HepG2 (cell line): Measurements from ENCODE around the gene TIMM23. TPM values are rescaled to one million over a fixed set of nuclear protein-coding genes. Genes with fewer than 3 reads are reported as not detected.

Source experiments
- ATAC-seq: fragments of 200-7000 bp; cut with Tn5 transposase; 3 replicates; pipeline ENCODE4 v1.9.1; 2020; ENCODE audit warnings: mild to moderate bottlenecking, moderate library complexity
- BruUV-seq: library from RNA; stranded (reverse); fragments of 400-500 nt; replicated peaks from 2 replicates; lab custom pipeline; 2021; lab: Mats Ljungman, UMichigan
- CTCF ChIA-PET: fragments of 300-600 bp; formaldehyde crosslinking; extraction: SDS; loops from one replicate; lab custom pipeline; 2021; ENCODE audit warnings: low total read pairs, inconsistent platforms, low intra/inter-chr PET ratio; lab: Yijun Ruan, JAX
- POLR2A ChIA-PET: fragments of 350-600 bp; sonication (Branson Sonifier 250); formaldehyde crosslinking; loops from one replicate; lab custom pipeline; 2020; ENCODE audit warnings: antibody characterized with exemption, inconsistent platforms; lab: Yijun Ruan, JAX
- DNase-seq: peaks from one replicate; pipeline ENCODE4 v3.0.0-alpha.2; 2015; ENCODE audit warnings: low spot score
- FAIRE-seq: peaks from 3 replicates; lab custom pipeline; 2011; peaks lifted over from hg19 to GRCh38; lab: Jason Lieb, UNC
- H2AFZ ChIP-seq: one replicate; pipeline ENCODE4 v1.6.1; 2011; ENCODE audit warnings: low read length, inconsistent platforms
- H3K27ac ChIP-seq: fragments of 300-600 bp; 3 replicates; pipeline ENCODE4 v1.8.0; 2011; ENCODE audit warnings: mixed run types, mild to moderate bottlenecking, mixed read lengths, low read length, inconsistent platforms; ENCODE audit not compliant: insufficient read depth; ENCODE audit errors: extremely low read length
- H3K27me3 ChIP-seq, 2 experiments: fragments of 200-600 bp in 1 of 2; 2 replicates in 1 of 2; 3 replicates in 1 of 2; pipeline versions ENCODE4 v1.6.0 to v1.8.0; 2011; ENCODE audit warnings: low read length in 2 of 2, mild to moderate bottlenecking in 2 of 2, moderate library complexity in 2 of 2, inconsistent platforms in 1 of 2; ENCODE audit not compliant: insufficient read depth in 2 of 2, control insufficient read depth in 1 of 2
- H3K36me3 ChIP-seq, 2 experiments: fragments of 200-600 bp in 1 of 2; replicated peaks in 1 of 2; 2 replicates in 1 of 2; 3 replicates in 1 of 2; pipeline versions ENCODE4 v1.5.1 to v1.8.0; 2011; ENCODE audit warnings: low read length in 2 of 2, inconsistent platforms in 1 of 2; ENCODE audit not compliant: insufficient read depth in 2 of 2, control insufficient read depth in 1 of 2
- H3K4me1 ChIP-seq: 2 replicates; pipeline ENCODE4 v1.5.1; 2012; ENCODE audit warnings: low read length, inconsistent platforms; ENCODE audit not compliant: insufficient read depth
- H3K4me2 ChIP-seq: 2 replicates; pipeline ENCODE4 v1.6.0; 2011; ENCODE audit warnings: low read depth, low read length, inconsistent platforms
- H3K4me3 ChIP-seq, 3 experiments: fragments of 200-600 bp in 1 of 3; sonication (generic), shearing (Covaris generic) in 1 of 3; replicated peaks in 1 of 3; 2 replicates each; pipeline ENCODE4 v1.5.1; 2011 to 2016; ENCODE audit warnings: low read length in 3 of 3, inconsistent platforms in 2 of 3, low read depth in 2 of 3, mild to moderate bottlenecking in 2 of 3, control low read depth in 1 of 3, mixed read lengths in 1 of 3; ENCODE audit not compliant: insufficient read depth in 1 of 3
- H3K79me2 ChIP-seq: one replicate; pipeline ENCODE4 v1.6.1; 2011; ENCODE audit warnings: low read length, inconsistent platforms; ENCODE audit not compliant: insufficient read depth
- H3K9ac ChIP-seq: 2 replicates; pipeline ENCODE4 v1.6.0; 2011; ENCODE audit warnings: mild to moderate bottlenecking, low read depth, low read length, inconsistent platforms; ENCODE audit not compliant: insufficient read depth
- H3K9me3 ChIP-seq: 2 replicates; pipeline ENCODE4 v1.5.1; 2012; ENCODE audit warnings: mild to moderate bottlenecking, low read length
- H4K20me1 ChIP-seq: 2 replicates; pipeline ENCODE4 v1.6.0; 2011; ENCODE audit warnings: inconsistent platforms, mild to moderate bottlenecking, low read length, moderate library complexity; ENCODE audit not compliant: insufficient read depth
- HOXD1 ChIP-seq: sonication (generic); formaldehyde crosslinking; IDR thresholded peaks from 2 replicates; pipeline ENCODE4 v1.5.0; 2020; ENCODE audit warnings: missing genetic modification reagents
- PHF20 ChIP-seq: sonication (generic); formaldehyde crosslinking; IDR thresholded peaks from 2 replicates; pipeline ENCODE4 v1.5.0; 2020; ENCODE audit warnings: mild to moderate bottlenecking, missing genetic modification reagents
- PTBP1 ChIP-seq: fragments of 200-400 bp; formaldehyde crosslinking; IDR thresholded peaks from 2 replicates; pipeline ENCODE4 v1.6.1; 2018; ENCODE audit warnings: low read length, low read depth; ENCODE audit not compliant: poor library complexity, severe bottlenecking
- SKI ChIP-seq: fragments of 450-650 bp; IDR thresholded peaks from one replicate; pipeline ENCODE4 v1.6.1; 2018; ENCODE audit warnings: mild to moderate bottlenecking; ENCODE audit not compliant: partially characterized antibody
- ZFX ChIP-seq: sonication (generic); formaldehyde crosslinking; IDR thresholded peaks from 2 replicates; pipeline ENCODE4 v1.4.0; 2020; ENCODE audit warnings: mild to moderate bottlenecking, low read depth, missing genetic modification reagents, moderate library complexity
- ZNF670 ChIP-seq: sonication (generic); formaldehyde crosslinking; IDR thresholded peaks from 2 replicates; pipeline ENCODE4 v1.8.0; 2022; ENCODE audit warnings: mild to moderate bottlenecking, missing genetic modification reagents, borderline replicate concordance
- ZNF841 ChIP-seq: sonication (generic); formaldehyde crosslinking; IDR thresholded peaks from 2 replicates; pipeline ENCODE4 v1.8.1; 2023; ENCODE audit warnings: missing genetic modification reagents, borderline replicate concordance
- in situ Hi-C: cut with HindIII; loops from 2 replicates; pipeline ENCODE4 v1.10.0; 2017; ENCODE audit warnings: low pct_unique_long_range_greater_than_20kb; ENCODE audit not compliant: extremely low pct_ligation_motif_present
- intact Hi-C: fragments of 100-400 bp; cut with micrococcal nuclease; formaldehyde crosslinking; loops from one replicate; pipeline ENCODE4 v1.10.0; 2022; ENCODE audit not compliant: unreplicated experiment
- polyA plus RNA-seq, 8 experiments: library from polyadenylated mRNA; depleted of rRNA in 3 of 8; stranded (reverse) in 7 of 8; unstranded in 1 of 8; fragments of >200 nt; fragmentation: Illumina TruSeq in 4 of 8; extraction: Trizol in 4 of 8; gene quantifications; 2 replicates each; pipeline versions ENCODE4 v1.2.1 to v1.2.3, GENCODE V29; 2011 to 2016; ENCODE audit warnings: low read depth in 4 of 8, missing spikeins in 1 of 8, mixed read lengths in 1 of 8; ENCODE audit not compliant: insufficient read depth in 1 of 8
- total RNA-seq, 5 experiments: library from RNA; depleted of rRNA; stranded (reverse); fragments of >200 nt; fragmentation: Illumina TruSeq; extraction: Trizol; gene quantifications; 2 replicates each; pipeline ENCODE4 v1.2.3, GENCODE V29; 2016; ENCODE audit warnings: low read depth in 1 of 5
- TF ChIP-seq, protein P1 (sequence below): sonication (generic); formaldehyde crosslinking; IDR thresholded peaks from 2 replicates; pipeline ENCODE4 v1.4.0; 2020; ENCODE audit warnings: missing genetic modification reagents
- TF ChIP-seq, protein P2 (sequence below): sonication (generic); formaldehyde crosslinking; IDR thresholded peaks from 2 replicates; pipeline ENCODE4 v1.4.0; 2020; ENCODE audit warnings: missing genetic modification reagents

Gene TIMM23
- total and polyA plus RNA-seq, 2 of the 13 experiments (the other 11 are each of a cell fraction or from before 2014, with no cell fraction given) = 80.2 to 98.6 TPM

DNA sequence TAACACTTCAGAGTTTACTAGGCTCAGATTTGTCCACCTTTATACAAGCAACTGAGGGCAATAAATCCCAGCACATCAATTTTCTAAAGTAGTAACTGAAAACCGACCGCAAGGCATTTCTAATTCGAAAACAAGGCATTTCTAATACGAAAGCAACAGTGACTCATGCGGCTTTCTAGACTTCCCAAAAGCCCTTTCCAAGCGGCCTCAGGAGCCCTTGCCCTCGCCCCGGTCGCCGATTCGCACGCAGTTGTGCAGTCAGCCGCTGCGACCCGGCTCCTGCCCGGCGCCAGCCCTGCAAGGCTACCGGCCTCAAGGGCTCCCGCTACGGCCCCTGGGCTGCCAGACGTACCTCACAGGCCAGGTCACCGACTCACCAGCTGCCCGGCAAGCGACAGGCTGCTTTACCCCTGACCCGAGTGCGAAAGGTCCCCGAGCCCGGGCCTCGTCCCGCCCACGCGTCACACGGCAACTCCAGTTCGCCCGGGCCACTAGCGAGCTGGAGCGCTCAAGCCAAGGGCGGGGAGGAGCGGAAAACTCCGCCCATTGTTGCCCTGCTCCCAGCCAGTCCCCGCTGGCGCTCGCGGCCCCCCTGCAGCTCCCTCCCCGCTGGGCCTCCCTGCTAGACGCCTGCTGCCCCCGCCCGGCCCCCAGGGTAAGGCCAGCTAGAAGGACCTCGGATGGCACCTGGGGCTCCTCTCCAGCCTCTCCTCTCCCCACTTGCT, 50.9 kb downstream of the TIMM23 start (continued):
- TF ChIP-seq PHF20 (CRISPR knock-in tag) = no peak
- TF ChIP-seq, protein P1, sequence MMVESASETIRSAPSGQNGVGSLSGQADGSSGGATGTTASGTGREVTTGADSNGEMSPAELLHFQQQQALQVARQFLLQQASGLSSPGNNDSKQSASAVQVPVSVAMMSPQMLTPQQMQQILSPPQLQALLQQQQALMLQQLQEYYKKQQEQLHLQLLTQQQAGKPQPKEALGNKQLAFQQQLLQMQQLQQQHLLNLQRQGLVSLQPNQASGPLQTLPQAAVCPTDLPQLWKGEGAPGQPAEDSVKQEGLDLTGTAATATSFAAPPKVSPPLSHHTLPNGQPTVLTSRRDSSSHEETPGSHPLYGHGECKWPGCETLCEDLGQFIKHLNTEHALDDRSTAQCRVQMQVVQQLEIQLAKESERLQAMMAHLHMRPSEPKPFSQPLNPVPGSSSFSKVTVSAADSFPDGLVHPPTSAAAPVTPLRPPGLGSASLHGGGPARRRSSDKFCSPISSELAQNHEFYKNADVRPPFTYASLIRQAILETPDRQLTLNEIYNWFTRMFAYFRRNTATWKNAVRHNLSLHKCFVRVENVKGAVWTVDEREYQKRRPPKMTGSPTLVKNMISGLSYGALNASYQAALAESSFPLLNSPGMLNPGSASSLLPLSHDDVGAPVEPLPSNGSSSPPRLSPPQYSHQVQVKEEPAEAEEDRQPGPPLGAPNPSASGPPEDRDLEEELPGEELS (CRISPR knock-in tag) = peak; percentile 80
- TF ChIP-seq ZNF841 (CRISPR knock-in tag) = no peak
- TF ChIP-seq, protein P2, sequence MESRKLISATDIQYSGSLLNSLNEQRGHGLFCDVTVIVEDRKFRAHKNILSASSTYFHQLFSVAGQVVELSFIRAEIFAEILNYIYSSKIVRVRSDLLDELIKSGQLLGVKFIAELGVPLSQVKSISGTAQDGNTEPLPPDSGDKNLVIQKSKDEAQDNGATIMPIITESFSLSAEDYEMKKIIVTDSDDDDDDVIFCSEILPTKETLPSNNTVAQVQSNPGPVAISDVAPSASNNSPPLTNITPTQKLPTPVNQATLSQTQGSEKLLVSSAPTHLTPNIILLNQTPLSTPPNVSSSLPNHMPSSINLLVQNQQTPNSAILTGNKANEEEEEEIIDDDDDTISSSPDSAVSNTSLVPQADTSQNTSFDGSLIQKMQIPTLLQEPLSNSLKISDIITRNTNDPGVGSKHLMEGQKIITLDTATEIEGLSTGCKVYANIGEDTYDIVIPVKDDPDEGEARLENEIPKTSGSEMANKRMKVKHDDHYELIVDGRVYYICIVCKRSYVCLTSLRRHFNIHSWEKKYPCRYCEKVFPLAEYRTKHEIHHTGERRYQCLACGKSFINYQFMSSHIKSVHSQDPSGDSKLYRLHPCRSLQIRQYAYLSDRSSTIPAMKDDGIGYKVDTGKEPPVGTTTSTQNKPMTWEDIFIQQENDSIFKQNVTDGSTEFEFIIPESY (CRISPR knock-in tag) = peak; percentile 26; the same call in 1 of the 2 replicates
- 0 out of 2 replicates have a peak, but pooled peaks have one; percentile 70 for TF ChIP-seq HOXD1 (CRISPR knock-in tag)

DNA sequence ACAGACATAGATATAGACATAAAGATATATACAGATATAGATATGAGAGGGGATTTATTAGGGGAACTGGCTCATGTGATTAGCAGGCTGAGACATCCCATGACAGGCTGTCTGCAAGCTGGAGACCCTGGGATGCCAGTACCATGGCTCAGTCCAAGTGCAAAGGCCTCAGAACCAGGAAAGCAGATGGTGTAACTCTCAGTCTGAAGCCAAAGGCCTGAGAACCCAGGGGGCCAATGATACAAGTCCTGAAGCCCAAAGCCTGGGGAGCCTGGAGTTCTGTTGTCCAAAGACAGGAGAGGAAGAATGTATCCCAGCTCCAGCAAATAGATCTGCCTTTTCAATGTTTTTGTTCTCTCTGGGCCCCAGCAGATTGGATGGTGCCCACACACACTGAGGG, 52.7 kb downstream of the TIMM23 start:
- Histone ChIP-seq H3K4me1 (peaks cover 54% of the 10 kb centered on the region), H3K79me2 (peaks cover 96% of the 10 kb centered on the region), H3K9ac (peak overlapping the region; percentile 42; the same call in 1 of the 2 replicates), H4K20me1 (peaks cover 82% of the 10 kb centered on the region), H3K4me2 (peak overlapping the region; percentile 93), H3K9me3 (no peaks in the 10 kb centered on the region), H3K4me3 (peak overlapping the region; percentile 12 to 31 (median 29); a peak in 4 of 6 replicates), H3K27ac (peak overlapping the region; percentile 48), H3K27me3 (no peaks in the 10 kb centered on the region; a peak in 1 of 5 replicates), H2AFZ (no peak overlapping the region), H3K36me3 (peaks cover 0 to 6% of the 10 kb centered on the region in 2 experiments; a peak in 2 of 5 replicates)
- FAIRE-seq (no peak), ATAC-seq (no peak), DNase-seq (no peak)
- no TSS peak for BruUV-seq
- in situ Hi-C loops (no loop called here), intact Hi-C loops (loop anchor here (10.0 kb wide), 1 partner anchor 200 kb away; no protein-coding TSS in a partner anchor)
- POLR2A ChIA-PET = interaction anchor here (0.8 to 8.7 kb wide), 4 partner anchors 7 to 42 kb away, joined by 3 to 147 read pairs (median 28); no protein-coding TSS in a partner anchor
- TF ChIP-seq SKI (no peak), ZFX (peak; percentile 58), PTBP1 (no peak), ZNF670 (CRISPR knock-in tag) (0 out of 2 replicates have a peak, but pooled peaks have one; percentile 50)
- CTCF ChIA-PET = no interaction called here
